DND-41 (cell line): ENCODE data around the gene AQP4.

Experiments
- EZH2 ChIP-seq: IDR thresholded peaks from 3 replicates; pipeline ENCODE4 v1.6.1; 2012; ENCODE audit warnings: borderline replicate concordance, low read depth, mild to moderate bottlenecking, moderate library complexity, low read length, inconsistent platforms; ENCODE audit not compliant: severe bottlenecking
- TF ChIP-seq, protein P1 (sequence below): IDR thresholded peaks from 2 replicates; pipeline ENCODE4 v1.5.1; 2012; ENCODE audit warnings: borderline replicate concordance, low read length, moderate library complexity, mild to moderate bottlenecking; ENCODE audit not compliant: poor library complexity, severe bottlenecking; ENCODE audit errors: extremely low read depth

DNA sequence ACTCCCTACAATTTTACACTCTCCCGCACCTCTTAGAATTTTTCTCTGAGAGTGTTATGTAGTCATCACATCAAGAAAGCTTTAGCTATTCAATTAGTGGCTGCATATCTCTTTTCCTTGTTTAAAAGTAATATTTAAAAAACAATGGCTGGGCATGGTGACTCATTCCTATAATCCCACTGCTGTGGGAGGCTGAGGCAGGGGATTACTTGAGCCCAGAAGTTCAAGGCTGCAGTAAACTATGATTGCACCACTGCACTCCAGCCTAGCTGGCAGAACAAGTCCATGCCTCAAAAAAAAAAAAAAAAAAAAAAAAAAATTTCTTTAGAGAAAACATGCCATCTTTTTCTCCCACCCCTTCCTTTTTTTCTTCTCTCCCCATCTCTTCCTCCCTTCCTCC is 44.3 kb downstream of the AQP4 start:
- TF ChIP-seq, protein P1, sequence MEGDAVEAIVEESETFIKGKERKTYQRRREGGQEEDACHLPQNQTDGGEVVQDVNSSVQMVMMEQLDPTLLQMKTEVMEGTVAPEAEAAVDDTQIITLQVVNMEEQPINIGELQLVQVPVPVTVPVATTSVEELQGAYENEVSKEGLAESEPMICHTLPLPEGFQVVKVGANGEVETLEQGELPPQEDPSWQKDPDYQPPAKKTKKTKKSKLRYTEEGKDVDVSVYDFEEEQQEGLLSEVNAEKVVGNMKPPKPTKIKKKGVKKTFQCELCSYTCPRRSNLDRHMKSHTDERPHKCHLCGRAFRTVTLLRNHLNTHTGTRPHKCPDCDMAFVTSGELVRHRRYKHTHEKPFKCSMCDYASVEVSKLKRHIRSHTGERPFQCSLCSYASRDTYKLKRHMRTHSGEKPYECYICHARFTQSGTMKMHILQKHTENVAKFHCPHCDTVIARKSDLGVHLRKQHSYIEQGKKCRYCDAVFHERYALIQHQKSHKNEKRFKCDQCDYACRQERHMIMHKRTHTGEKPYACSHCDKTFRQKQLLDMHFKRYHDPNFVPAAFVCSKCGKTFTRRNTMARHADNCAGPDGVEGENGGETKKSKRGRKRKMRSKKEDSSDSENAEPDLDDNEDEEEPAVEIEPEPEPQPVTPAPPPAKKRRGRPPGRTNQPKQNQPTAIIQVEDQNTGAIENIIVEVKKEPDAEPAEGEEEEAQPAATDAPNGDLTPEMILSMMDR: no peak
- TF ChIP-seq EZH2: no peak
